H1 (cell line): ENCODE results near the gene NXNL2. TPM values are rescaled to one million over a fixed set of nuclear protein-coding genes. Genes with fewer than 3 reads are reported as not detected.

ENCODE experiments used
- CTCF ChIA-PET: fragments of 300-600 bp; sonication (Branson Sonifier 250); formaldehyde crosslinking; loops from one replicate; lab custom pipeline; 2021; ENCODE audit not compliant: partially characterized antibody; lab: Charles Lee
- POLR2A ChIA-PET: fragments of 300-600 bp; sonication (Branson Sonifier 250); formaldehyde crosslinking; loops from one replicate; lab custom pipeline; 2021; ENCODE audit warnings: inconsistent platforms; ENCODE audit not compliant: partially characterized antibody; lab: Charles Lee
- DNase-seq, 2 experiments: peaks; one replicate each; pipeline versions ENCODE4 v3.0.0 to v3.0.0-alpha.2; 2010 to 2022; ENCODE audit warnings: low spot score in 2 of 2, low read depth in 1 of 2, mixed read lengths in 1 of 2
- FAIRE-seq: peaks from 2 replicates; lab custom pipeline; 2011; peaks lifted over from hg19 to GRCh38; lab: Jason Lieb, UNC
- H2AFZ ChIP-seq: 2 replicates; pipeline ENCODE4 v1.8.1; 2012; ENCODE audit warnings: low read length, inconsistent platforms
- H2AK5ac ChIP-seq: 2 replicates; pipeline ENCODE4 v1.6.1; 2013; ENCODE audit warnings: low read depth, low read length
- H2BK120ac ChIP-seq: replicated peaks from 2 replicates; pipeline ENCODE3; 2013; ENCODE audit warnings: low read depth, low read length, inconsistent platforms
- H2BK12ac ChIP-seq: 2 replicates; pipeline ENCODE4 v1.6.1; 2013; ENCODE audit warnings: low read depth, low read length
- H2BK15ac ChIP-seq: 2 replicates; pipeline ENCODE4 v1.6.1; 2013; ENCODE audit warnings: low read length
- H2BK20ac ChIP-seq: 2 replicates; pipeline ENCODE4 v1.6.1; 2013; ENCODE audit warnings: low read length
- H2BK5ac ChIP-seq: 2 replicates; pipeline ENCODE4 v1.6.1; 2013; ENCODE audit warnings: low read depth, low read length
- H3K14ac ChIP-seq: 2 replicates; pipeline ENCODE4 v1.6.1; 2013; ENCODE audit warnings: inconsistent platforms; ENCODE audit not compliant: insufficient read length
- H3K18ac ChIP-seq: 2 replicates; pipeline ENCODE4 v1.6.1; 2013; ENCODE audit warnings: low read length; ENCODE audit errors: extremely low read depth
- H3K23ac ChIP-seq: 2 replicates; pipeline ENCODE4 v1.6.1; 2013; ENCODE audit warnings: inconsistent platforms; ENCODE audit not compliant: insufficient read length
- H3K23me2 ChIP-seq: 2 replicates; pipeline ENCODE4 v1.6.1; 2013; ENCODE audit warnings: low read depth, low read length
- H3K27ac ChIP-seq: 2 replicates; pipeline ENCODE4 v1.6.1; 2011; ENCODE audit warnings: low read depth, low read length, inconsistent platforms
- H3K27me3 ChIP-seq, 4 experiments: replicated peaks in 1 of 4; 1 replicate in 1 of 4; 2 replicates in 3 of 4; pipeline versions ENCODE4 v1.6.1 to v1.8.1; 2011 to 2013; ENCODE audit warnings: low read length in 3 of 4, mild to moderate bottlenecking in 3 of 4, inconsistent platforms in 2 of 4, mixed read lengths in 2 of 4, moderate library complexity in 1 of 4; ENCODE audit not compliant: control insufficient read depth in 3 of 4, insufficient read depth in 3 of 4; ENCODE audit errors: extremely low read depth in 1 of 4
- H3K36me3 ChIP-seq, 4 experiments: 2 replicates each; pipeline versions ENCODE4 v1.6.1 to v1.8.1; 2011 to 2013; ENCODE audit warnings: mild to moderate bottlenecking in 4 of 4, low read length in 3 of 4, moderate library complexity in 2 of 4, control low read depth in 1 of 4, inconsistent platforms in 1 of 4; ENCODE audit not compliant: insufficient read depth in 4 of 4, control insufficient read depth in 2 of 4
- H3K4ac ChIP-seq: replicated peaks from 2 replicates; pipeline ENCODE3; 2013; ENCODE audit warnings: low read length, low read depth, mixed read lengths, inconsistent platforms; ENCODE audit not compliant: insufficient read length
- H3K4me1 ChIP-seq, 4 experiments: replicated peaks in 1 of 4; 1 replicate in 1 of 4; 2 replicates in 3 of 4; pipeline versions ENCODE4 v1.6.1 to v1.8.1; 2011 to 2013; ENCODE audit warnings: low read length in 3 of 4, inconsistent platforms in 2 of 4, mixed read lengths in 1 of 4; ENCODE audit not compliant: insufficient read depth in 4 of 4, control insufficient read depth in 3 of 4
- H3K4me2 ChIP-seq, 2 experiments: 2 replicates each; pipeline versions ENCODE4 v1.6.1 to v1.8.1; 2011 to 2013; ENCODE audit warnings: low read depth in 2 of 2, low read length in 2 of 2, control low read depth in 1 of 2, inconsistent platforms in 1 of 2, mild to moderate bottlenecking in 1 of 2; ENCODE audit not compliant: insufficient read depth in 1 of 2
- H3K4me3 ChIP-seq, 4 experiments: fragments of 200-600, 300-600 bp in 1 of 4; sonication (generic), shearing (Covaris generic), sonication (Bioruptor Twin) in 1 of 4; 2 replicates each; pipeline versions ENCODE4 v1.5.1 to v1.8.1; 2011 to 2016; ENCODE audit warnings: low read length in 4 of 4, low read depth in 3 of 4, control low read depth in 2 of 4, inconsistent platforms in 2 of 4, mild to moderate bottlenecking in 2 of 4, mixed read lengths in 1 of 4, moderate library complexity in 1 of 4; ENCODE audit not compliant: insufficient read depth in 2 of 4; ENCODE audit errors: extremely low read depth in 1 of 4
- H3K56ac ChIP-seq: replicated peaks from 2 replicates; pipeline ENCODE3; 2013; ENCODE audit warnings: low read depth, mild to moderate bottlenecking, mixed read lengths, low read length, inconsistent platforms; ENCODE audit not compliant: insufficient read length
- H3K79me1 ChIP-seq: 2 replicates; pipeline ENCODE4 v1.6.1; 2013; ENCODE audit warnings: low read depth, low read length, control low read depth
- H3K79me2 ChIP-seq, 2 experiments: 2 replicates each; pipeline versions ENCODE4 v1.6.1 to v1.8.1; 2012 to 2013; ENCODE audit warnings: low read length in 2 of 2, mild to moderate bottlenecking in 2 of 2, inconsistent platforms in 1 of 2; ENCODE audit not compliant: insufficient read depth in 2 of 2, control insufficient read depth in 1 of 2
- H3K9ac ChIP-seq, 4 experiments: replicated peaks in 1 of 4; 1 replicate in 1 of 4; 2 replicates in 3 of 4; pipeline versions ENCODE4 v1.6.1 to v1.8.1; 2011 to 2013; ENCODE audit warnings: low read depth in 3 of 4, low read length in 3 of 4, control low read depth in 2 of 4, mild to moderate bottlenecking in 2 of 4, moderate library complexity in 2 of 4, inconsistent platforms in 1 of 4; ENCODE audit errors: extremely low read depth in 1 of 4
- H3K9me3 ChIP-seq, 2 experiments: 2 replicates each; pipeline versions ENCODE4 v1.6.1 to v1.8.1; 2012 to 2013; ENCODE audit warnings: mild to moderate bottlenecking in 2 of 2, moderate library complexity in 2 of 2, control low read depth in 1 of 2, inconsistent platforms in 1 of 2, low read depth in 1 of 2, low read length in 1 of 2, mixed read lengths in 1 of 2; ENCODE audit not compliant: insufficient read depth in 2 of 2
- H4K20me1 ChIP-seq, 2 experiments: replicated peaks in 1 of 2; 2 replicates each; pipeline versions ENCODE3 to v1.8.1; 2011 to 2013; ENCODE audit warnings: inconsistent platforms in 2 of 2, low read length in 2 of 2, mild to moderate bottlenecking in 1 of 2; ENCODE audit not compliant: insufficient read depth in 2 of 2, control insufficient read depth in 1 of 2
- H4K5ac ChIP-seq: 2 replicates; pipeline ENCODE4 v1.6.1; 2013; ENCODE audit warnings: low read length, low read depth, mixed read lengths, inconsistent platforms; ENCODE audit not compliant: insufficient read length
- H4K8ac ChIP-seq: 2 replicates; pipeline ENCODE4 v1.8.0; 2013; ENCODE audit warnings: mild to moderate bottlenecking, moderate library complexity, low read length, inconsistent platforms; ENCODE audit not compliant: insufficient read depth; ENCODE audit errors: extremely low read depth
- H4K91ac ChIP-seq: replicated peaks from 2 replicates; pipeline ENCODE3; 2013; ENCODE audit warnings: low read length, mixed read lengths, inconsistent platforms; ENCODE audit not compliant: insufficient read length
- CTCF ChIP-seq, 3 experiments: IDR thresholded peaks; 1 replicate in 2 of 3; 2 replicates in 1 of 3; pipeline versions ENCODE4 v1.5.1 to v1.6.1; 2011; ENCODE audit warnings: low read length in 3 of 3, mild to moderate bottlenecking in 3 of 3, inconsistent platforms in 2 of 3, low read depth in 1 of 3, moderate library complexity in 1 of 3; ENCODE audit not compliant: insufficient read depth in 1 of 3; ENCODE audit errors: control extremely low read depth in 1 of 3
- RAD21 ChIP-seq, 2 experiments: IDR thresholded peaks in 1 of 2; conservative IDR thresholded peaks in 1 of 2; 2 replicates each; pipeline ENCODE4 v1.6.1; 2011; ENCODE audit warnings: low read depth in 2 of 2, low read length in 2 of 2, improper control_type of control experiment in 1 of 2, inconsistent platforms in 1 of 2, mild to moderate bottlenecking in 1 of 2, moderate library complexity in 1 of 2
- USF2 ChIP-seq: IDR thresholded peaks from 2 replicates; pipeline ENCODE4 v1.6.1; 2011; ENCODE audit warnings: low read length, improper control_type of control experiment
- WGBS, 2 experiments: shearing (Covaris generic) in 1 of 2; methylation state at CpG; one replicate each; pipeline versions ENCODE4 v1.1.6 to v1.1.7; 2013 to 2015; ENCODE audit warnings: low lambda C conversion rate in 2 of 2, mixed read lengths in 2 of 2, inconsistent platforms in 1 of 2, low coverage in 1 of 2, missing lambda C conversion rate in 1 of 2; ENCODE audit not compliant: insufficient replicate concordance in 2 of 2, insufficient coverage in 1 of 2, insufficient read length in 1 of 2; ENCODE audit errors: extremely low coverage in 1 of 2, missing lambda C conversion rate in 1 of 2; 5-methylcytosine and 5-hydroxymethylcytosine counted together
- polyA plus RNA-seq, 7 experiments: library from polyadenylated mRNA; depleted of rRNA in 3 of 7; stranded (reverse) in 5 of 7; unstranded in 2 of 7; fragments of >200 nt in 5 of 7; fragments of 200-250 nt in 2 of 7; gene quantifications; 1 replicate in 5 of 7; 2 replicates in 1 of 7; 4 replicates in 1 of 7; pipeline versions ENCODE4 v1.2.1 to v1.2.3, GENCODE V29; 2011 to 2013; ENCODE audit warnings: missing spikeins in 2 of 7, mixed read lengths in 2 of 7
- total RNA-seq: library from RNA; stranded (reverse); fragmentation: NEBNext Ultra II Directional; extraction: Animal tissue kit (Norgen Biotek cat#: 25700); gene quantifications from 2 replicates; pipeline ENCODE4 v1.2.1, GENCODE V29; 2021

NXNL2 gene
- total and polyA plus RNA-seq, 2 of the 8 experiments (the other 6 are each of a cell fraction or from before 2014, with no cell fraction given): 1.9 to 2.6 TPM

GRCh38 chr9:88593537-88594185, 58.7 kb downstream of the NXNL2 start:
- Histone ChIP-seq H3K27me3 (no peaks in the 10 kb centered on the region), H4K5ac (no peak overlapping the region), H2BK5ac (no peak overlapping the region), H3K4me2 (no peak overlapping the region), H2BK12ac (no peak overlapping the region), H3K14ac (no peak overlapping the region), H2BK15ac (no peak overlapping the region), H3K79me2 (no peaks in the 10 kb centered on the region), H2AK5ac (no peak overlapping the region), H3K56ac (no peak overlapping the region), H3K4me3 (no peak overlapping the region), H4K8ac (no peak overlapping the region), H2AFZ (no peak overlapping the region), H3K36me3 (no peaks in the 10 kb centered on the region), H2BK120ac (no peak overlapping the region), H3K9ac (no peak overlapping the region), H4K20me1 (no peaks in the 10 kb centered on the region), H3K4me1 (peaks cover 0 to 2% (median 1%) of the 10 kb centered on the region in 4 experiments; a peak in 2 of 7 replicates), H3K79me1 (no peaks in the 10 kb centered on the region), H3K18ac (no peak overlapping the region), H3K23ac (no peak overlapping the region), H2BK20ac (no peak overlapping the region), H3K9me3 (no peaks in the 10 kb centered on the region), H3K4ac (no peak overlapping the region), H4K91ac (no peak overlapping the region), H3K23me2 (no peaks in the 10 kb centered on the region), H3K27ac (no peak overlapping the region)
- 72% methylated on average over 4 of the region's 4 CpGs; no CpG with 5 or more reads in 1 of the 2 experiments for WGBS, 2 experiments
- POLR2A ChIA-PET: no interaction called here
- FAIRE-seq (peak; percentile 39), DNase-seq (no peak)
- TF ChIP-seq CTCF (IDR thresholded peaks at IDR 0.05; ENCODE audit: control extremely low read depth in 1 of 3, insufficient read depth in 1 of 3, low read depth in 1 of 3, low read length in 3 of 3) (peak in 2 of 3 experiments; percentile 47 to 57; a peak in 3 of 4 replicates), RAD21 (IDR thresholded peaks at IDR 0.05 in 1 of 2, conservative IDR thresholded peaks at IDR 0.05 in 1 of 2; ENCODE audit: low read depth in 2 of 2, low read length in 2 of 2) (peak; percentile 69 to 75), USF2 (no peak)
- CTCF ChIA-PET: interaction anchor here (0.6 to 1.8 kb wide), 12 partner anchors 11 to 428 kb away, joined by 3 to 9 read pairs (median 3); no protein-coding TSS in a partner anchor
